Thyroid gland (tissue), 4 donors: ENCODE measurements around the gene AMZ1. TPM values are rescaled to one million over a fixed set of nuclear protein-coding genes. Genes with fewer than 3 reads are reported as not detected.

Source experiments
- DNase-seq, 2 donors: peaks; one replicate each; pipeline ENCODE4 v3.0.0-alpha.2; 2019
- H3K27ac ChIP-seq, 3 donors: fragments of 200-600 bp; sonication (generic); 1 replicate in 2 of 3; 2 replicates in 1 of 3; pipeline ENCODE4 v1.5.1; 2016 to 2019; ENCODE audit warnings: mild to moderate bottlenecking in 1 of 3, moderate library complexity in 1 of 3
- H3K27me3 ChIP-seq: fragments of 200-600 bp; sonication (generic); one replicate; pipeline ENCODE4 v1.5.1; 2019
- H3K36me3 ChIP-seq, 2 donors: fragments of 200-600 bp; sonication (generic); one replicate each; pipeline ENCODE4 v1.5.1; 2016 to 2019
- H3K4me1 ChIP-seq, 2 donors: fragments of 200-600 bp; sonication (generic); one replicate each; pipeline ENCODE4 v1.5.1; 2017 to 2019
- H3K4me3 ChIP-seq, 3 donors: fragments of 200-600 bp; sonication (generic); replicated peaks in 1 of 3; 1 replicate in 2 of 3; 2 replicates in 1 of 3; pipeline ENCODE4 v1.5.1; 2016; ENCODE audit warnings: mild to moderate bottlenecking in 1 of 3
- H3K9me3 ChIP-seq: fragments of 200-600 bp; sonication (generic); one replicate; pipeline ENCODE4 v1.5.1; 2017
- CTCF ChIP-seq, 6 experiments: fragments of 200-600 bp in 3 of 6; fragments of 450-650 bp in 3 of 6; sonication (generic) in 3 of 6; IDR thresholded peaks; one replicate each; pipeline ENCODE4 v1.5.1; 2016 to 2019; ENCODE audit warnings: antibody characterized with exemption in 6 of 6, mild to moderate bottlenecking in 2 of 6, inconsistent platforms in 1 of 6, moderate library complexity in 1 of 6
- POLR2A ChIP-seq, 2 donors: fragments of 450-650 bp; IDR thresholded peaks; one replicate each; pipeline ENCODE4 v1.6.1; 2017; ENCODE audit warnings: antibody characterized with exemption in 2 of 2, mild to moderate bottlenecking in 2 of 2, moderate library complexity in 1 of 2
- WGBS, 2 donors: methylation state at CpG; one replicate each; pipeline ENCODE4 v1.1.5; 2017; 5-methylcytosine and 5-hydroxymethylcytosine counted together
- intact Hi-C: fragments of 100-400 bp; cut with DNase I; formaldehyde crosslinking; loops from one replicate; pipeline ENCODE4 v1.15.1; 2023
- total RNA-seq, 4 donors: library from RNA; depleted of rRNA; stranded (reverse); fragments of >200 nt; gene quantifications; one replicate each; pipeline ENCODE4 v1.2.3, GENCODE V29; 2016

AMZ1 gene
- total RNA-seq, 4 donors from 2014 or later, result 0.29 to 1.2 TPM; not detected in 2

DNA sequence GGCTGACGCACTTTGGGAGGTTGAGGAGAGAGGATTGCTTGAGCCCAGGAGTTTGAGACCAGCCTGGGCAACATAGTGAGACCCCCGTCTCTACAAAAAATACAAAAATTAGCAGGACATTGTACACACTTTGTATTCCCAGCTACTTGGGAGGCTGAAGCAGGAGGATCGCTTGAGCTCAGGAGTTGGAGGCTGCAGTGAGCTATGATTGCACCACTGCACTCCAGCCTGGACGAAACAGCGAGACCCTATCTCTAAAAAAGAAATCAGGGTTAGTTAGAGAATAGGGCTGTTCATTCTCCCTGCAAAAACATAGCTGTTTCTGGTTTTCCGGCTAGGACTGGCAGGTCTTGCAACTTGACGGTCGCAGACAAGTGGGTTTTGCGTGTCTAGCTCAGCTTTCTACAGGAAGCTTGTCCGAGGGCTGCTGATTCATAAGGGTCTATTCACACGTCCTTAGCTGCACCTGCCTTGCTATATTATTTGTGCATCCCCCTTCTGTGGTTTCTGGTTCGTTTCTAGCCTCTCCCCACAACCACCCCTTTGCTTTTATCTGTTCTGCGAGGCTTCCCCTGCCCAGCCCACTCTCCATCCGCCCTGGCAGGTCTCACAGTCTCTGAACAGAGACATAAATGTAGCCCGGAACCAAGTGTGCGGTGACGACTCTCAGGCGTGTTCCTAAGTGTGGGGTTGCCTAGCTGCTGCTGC is 10.7 kb downstream of the AMZ1 start:
- no peaks in the 10 kb centered on the region for H3K36me3 ChIP-seq
- no peak for DNase-seq
- 46 to 57% methylated on average over 18 of the region's 18 CpGs for WGBS, 2 donors
- intact Hi-C loops, result no loop called here
- H3K4me1 ChIP-seq, result no peaks in the 10 kb centered on the region
- no peak overlapping the region for H3K4me3 ChIP-seq
- H3K27ac ChIP-seq, result no peak overlapping the region
- H3K9me3 ChIP-seq, result no peaks in the 10 kb centered on the region
- H3K27me3 ChIP-seq, result no peaks in the 10 kb centered on the region
- TF ChIP-seq CTCF (IDR thresholded peaks at IDR 0.05) (no peak), POLR2A (IDR thresholded peaks at IDR 0.05) (no peak)

GRCh38 chr7:2699289-2699620 is 11.3 kb downstream of the AMZ1 start:
- DNase-seq, result no peak
- intact Hi-C loops, result no loop called here
- no peaks in the 10 kb centered on the region for H3K9me3 ChIP-seq
- H3K4me3 ChIP-seq, result no peak overlapping the region
- no peak overlapping the region for H3K27ac ChIP-seq
- no peaks in the 10 kb centered on the region for H3K36me3 ChIP-seq
- TF ChIP-seq POLR2A (IDR thresholded peaks at IDR 0.05) (no peak), CTCF (IDR thresholded peaks at IDR 0.05) (no peak)
- H3K4me1 ChIP-seq, result no peaks in the 10 kb centered on the region
- H3K27me3 ChIP-seq, result no peaks in the 10 kb centered on the region
- 55 to 64% methylated on average over 15 of the region's 15 CpGs for WGBS, 2 donors

DNA sequence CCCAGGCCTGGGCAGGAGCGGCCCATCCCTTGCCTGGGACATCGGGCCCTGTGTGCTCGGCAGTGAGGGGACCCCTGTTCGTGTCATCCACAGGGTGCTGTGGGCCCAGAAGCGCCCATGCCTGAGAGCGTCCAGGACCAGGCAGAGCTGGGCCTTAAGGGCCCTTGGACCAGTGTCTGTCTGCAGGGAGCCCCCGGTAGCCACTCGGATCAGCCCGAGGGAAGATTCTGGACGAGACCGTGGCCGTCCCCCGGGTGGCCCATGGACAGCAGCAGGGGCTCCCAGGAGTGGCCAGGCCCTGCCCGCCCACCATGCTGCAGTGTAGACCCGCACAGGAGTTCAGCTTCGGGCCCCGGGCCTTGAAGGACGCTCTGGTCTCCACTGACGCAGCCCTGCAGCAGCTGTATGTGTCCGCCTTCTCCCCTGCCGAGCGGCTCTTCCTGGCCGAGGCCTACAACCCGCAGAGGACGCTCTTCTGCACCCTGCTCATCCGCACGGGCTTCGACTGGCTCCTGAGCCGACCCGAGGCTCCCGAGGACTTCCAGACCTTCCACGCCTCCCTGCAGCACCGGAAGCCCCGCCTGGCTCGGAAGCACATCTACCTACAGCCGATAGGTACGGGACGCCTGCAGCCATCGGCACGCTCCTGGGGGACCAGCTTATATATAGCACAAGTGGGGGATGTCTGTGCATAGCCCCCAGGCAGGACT is 12.3 kb downstream of the AMZ1 start:
- no peak for DNase-seq
- TF ChIP-seq POLR2A (IDR thresholded peaks at IDR 0.05) (no peak), CTCF (IDR thresholded peaks at IDR 0.05) (no peak)
- intact Hi-C loops, result no loop called here
- Histone ChIP-seq H3K36me3 (no peaks in the 10 kb centered on the region), H3K9me3 (no peaks in the 10 kb centered on the region), H3K4me3 (no peak overlapping the region), H3K4me1 (no peaks in the 10 kb centered on the region), H3K27ac (no peak overlapping the region), H3K27me3 (no peaks in the 10 kb centered on the region)
- WGBS, 2 donors, result 86 to 91% methylated on average over 22 of the region's 40 CpGs

DNA sequence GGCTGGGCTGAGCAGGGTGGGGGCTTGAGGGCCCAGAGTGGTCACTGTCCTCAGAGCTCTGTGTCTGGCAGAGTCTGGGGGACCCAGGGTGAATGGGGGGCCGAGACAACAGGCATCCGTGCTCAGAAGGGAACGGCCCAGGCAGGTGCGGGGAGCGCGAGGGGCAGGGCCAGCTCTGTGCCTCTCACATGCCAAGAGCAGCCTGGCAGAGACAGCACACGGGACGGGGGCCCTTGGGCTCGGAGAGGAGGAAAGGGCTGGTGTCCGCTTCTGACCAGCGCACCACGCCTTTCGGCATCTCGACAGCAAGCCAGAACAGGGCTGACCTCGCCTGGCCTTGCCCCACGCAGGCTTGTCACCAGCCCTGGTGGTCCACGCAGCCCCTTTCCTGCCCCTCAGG is 13.4 kb downstream of the AMZ1 start:
- WGBS, 2 donors, result 84 to 93% methylated on average over 9 to 16 of the region's 17 CpGs
- Histone ChIP-seq H3K36me3 (no peaks in the 10 kb centered on the region), H3K27me3 (no peaks in the 10 kb centered on the region), H3K4me3 (no peak overlapping the region), H3K27ac (no peak overlapping the region), H3K9me3 (no peaks in the 10 kb centered on the region), H3K4me1 (no peaks in the 10 kb centered on the region)
- TF ChIP-seq CTCF (IDR thresholded peaks at IDR 0.05), result no peak
- TF ChIP-seq POLR2A (IDR thresholded peaks at IDR 0.05), result no peak
- intact Hi-C loops, result no loop called here
- no peak for DNase-seq

GRCh38 chr7:2701832-2702593 is 14.0 kb downstream of the AMZ1 start:
- DNase-seq, result no peak
- no peak overlapping the region for H3K27ac ChIP-seq

More at GRCh38 chr7:2701832-2702593, 14.0 kb downstream of the AMZ1 start:
- whole genome bisulfite sequencing, 2 donors, result 79 to 85% methylated on average over 9 to 12 of the region's 12 CpGs
- Histone ChIP-seq H3K4me1 (no peaks in the 10 kb centered on the region), H3K9me3 (no peaks in the 10 kb centered on the region), H3K27me3 (no peaks in the 10 kb centered on the region), H3K36me3 (no peaks in the 10 kb centered on the region), H3K4me3 (no peak overlapping the region)
- TF ChIP-seq CTCF (IDR thresholded peaks at IDR 0.05), result no peak
- TF ChIP-seq POLR2A (IDR thresholded peaks at IDR 0.05), result no peak
- intact Hi-C loops, result no loop called here
